ENCODE measurements around the gene CTDSP2. TPM values are rescaled to one million over a fixed set of nuclear protein-coding genes. Genes with fewer than 3 reads are reported as not detected.

Gene CTDSP2
- total and polyA plus RNA-seq, 10 of the 15 experiments (the other 5 are each of a cell fraction or from before 2014, with no cell fraction given): 17.3 to 98.2 (median 54.1) TPM

GRCh38 chr12:57892232-57892972 is 45.9 kb upstream of the CTDSP2 start:
- H3K9me3 ChIP-seq (replicated peaks; ENCODE audit: control insufficient read depth, insufficient read depth, low read length): no peaks in the 10 kb centered on the region
- no peak overlapping the region for H3K4me3 ChIP-seq
- WGBS (ENCODE audit: insufficient coverage, insufficient replicate concordance, low lambda C conversion rate, missing lambda C conversion rate): 27% methylated on average over 9 of the region's 9 CpGs
- no TSS peak for BruUV-seq (replicated peaks)
- ATAC-seq (no peak), DNase-seq (ENCODE audit: low read depth, low spot score) (no peak), FAIRE-seq (no peak)
- TF ChIP-seq ESRRA (IDR thresholded peaks at IDR 0.05; ENCODE audit: low read length) (no peak), IKZF2 (IDR thresholded peaks at IDR 0.05) (no peak), PAX5 (IDR thresholded peaks at IDR 0.05; ENCODE audit: borderline replicate concordance, low read depth, low read length) (no peak)
- SMC1A ChIA-PET (ENCODE audit: uncharacterized antibody, unreplicated experiment): interaction anchor here (17.5 kb wide), 1 partner anchor 52 kb away, joined by 416 read pairs; the partner anchor contains the start of gene CTDSP2
- no peak overlapping the region for H2AFZ ChIP-seq (ENCODE audit: control insufficient read depth, low read depth, low read length)
- H3K4me1 ChIP-seq (ENCODE audit: control insufficient read depth, insufficient read depth, low read length): peaks cover 37% of the 10 kb centered on the region
- POLR2A ChIA-PET: no interaction called here
- H3K79me2 ChIP-seq (ENCODE audit: control insufficient read depth, insufficient read depth, low read length): no peaks in the 10 kb centered on the region
- RAD21 ChIA-PET (ENCODE audit: unreplicated experiment): no interaction called here
- in situ Hi-C loops (cut with MboI) (no loop called here), intact Hi-C loops (cut with micrococcal nuclease; ENCODE audit: unreplicated experiment) (no loop called here)
- CTCF ChIA-PET: interaction anchor here (0.7 to 5.4 kb wide), 3 partner anchors 13 to 39 kb away, joined by 3 to 47 read pairs (median 3); no protein-coding TSS in a partner anchor
- H3K36me3 ChIP-seq (ENCODE audit: control insufficient read depth in 2 of 2, insufficient read depth in 2 of 2, low read length in 1 of 2): no peaks in the 10 kb centered on the region
- H3K27me3 ChIP-seq (replicated peaks in 1 of 2; ENCODE audit: control insufficient read depth in 2 of 2, insufficient read depth in 2 of 2, low read length in 1 of 2): no peaks in the 10 kb centered on the region; a peak in 2 of 4 replicates
- H4K20me1 ChIP-seq (ENCODE audit: control insufficient read depth, insufficient read depth): no peaks in the 10 kb centered on the region
- no peak overlapping the region for H3K9ac ChIP-seq (ENCODE audit: control insufficient read depth, insufficient read depth, low read length)
- H3K27ac ChIP-seq (ENCODE audit: control insufficient read depth, insufficient read depth): no peak overlapping the region
- H3K4me2 ChIP-seq (ENCODE audit: control insufficient read depth, insufficient read depth): no peak overlapping the region

DNA sequence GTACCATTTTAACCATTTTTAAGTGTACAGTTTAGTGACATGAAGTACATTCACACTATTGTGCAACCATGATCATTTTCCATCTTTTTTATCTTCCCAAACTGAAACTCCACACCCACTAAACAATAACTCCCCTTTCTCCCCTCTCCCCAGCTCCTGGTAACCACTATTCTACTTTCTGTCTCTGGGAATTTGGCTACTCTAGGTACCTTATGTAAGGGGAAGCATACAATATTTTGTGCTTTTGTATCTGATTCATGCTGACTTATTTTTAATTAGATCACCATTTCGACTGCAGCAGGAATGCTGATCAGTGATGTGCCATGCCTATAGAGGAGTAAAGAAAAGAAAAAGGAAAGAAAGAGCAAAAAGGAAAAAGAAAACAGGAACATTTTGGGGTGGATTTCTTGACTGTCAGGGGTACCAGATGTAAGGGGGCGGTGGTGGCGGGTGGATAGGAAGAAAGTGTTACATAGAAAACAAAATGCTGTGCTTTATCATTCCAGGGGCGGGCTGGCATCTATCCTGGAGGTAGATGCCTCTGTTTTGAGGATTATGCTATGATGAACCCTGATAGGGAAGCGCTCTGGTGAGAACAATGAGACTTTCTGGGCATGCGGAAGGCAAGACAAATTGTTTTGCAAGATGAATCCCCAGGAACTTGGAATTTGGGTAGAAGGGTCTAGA is 45.2 kb upstream of the CTDSP2 start:
- Histone ChIP-seq H3K27me3 (replicated peaks in 1 of 2; ENCODE audit: control insufficient read depth in 2 of 2, insufficient read depth in 2 of 2, low read length in 1 of 2) (no peaks in the 10 kb centered on the region; a peak in 2 of 4 replicates), H3K4me3 (no peak overlapping the region), H2AFZ (ENCODE audit: control insufficient read depth, low read depth, low read length) (no peak overlapping the region), H3K4me2 (ENCODE audit: control insufficient read depth, insufficient read depth) (no peak overlapping the region), H3K79me2 (ENCODE audit: control insufficient read depth, insufficient read depth, low read length) (no peaks in the 10 kb centered on the region), H4K20me1 (ENCODE audit: control insufficient read depth, insufficient read depth) (no peaks in the 10 kb centered on the region), H3K4me1 (ENCODE audit: control insufficient read depth, insufficient read depth, low read length) (peaks cover 30% of the 10 kb centered on the region), H3K27ac (ENCODE audit: control insufficient read depth, insufficient read depth) (no peak overlapping the region), H3K36me3 (ENCODE audit: control insufficient read depth in 2 of 2, insufficient read depth in 2 of 2, low read length in 1 of 2) (no peaks in the 10 kb centered on the region), H3K9me3 (replicated peaks; ENCODE audit: control insufficient read depth, insufficient read depth, low read length) (no peaks in the 10 kb centered on the region), H3K9ac (ENCODE audit: control insufficient read depth, insufficient read depth, low read length) (no peak overlapping the region)
- BruUV-seq (replicated peaks): no TSS peak
- ChIA-PET POLR2A (no interaction called here), SMC1A (ENCODE audit: uncharacterized antibody, unreplicated experiment) (no interaction called here), RAD21 (ENCODE audit: unreplicated experiment) (no interaction called here), CTCF (no interaction called here)
- in situ Hi-C loops (cut with MboI): no loop called here
- DNase-seq (ENCODE audit: low read depth, low spot score) (no peak), ATAC-seq (no peak), FAIRE-seq (no peak)
- 74% methylated on average over 6 of the region's 6 CpGs for WGBS (ENCODE audit: insufficient coverage, insufficient replicate concordance, low lambda C conversion rate, missing lambda C conversion rate)
- intact Hi-C loops (cut with micrococcal nuclease; ENCODE audit: unreplicated experiment): no loop called here
- TF ChIP-seq SIN3A (IDR thresholded peaks at IDR 0.05; ENCODE audit: low read depth, low read length): no peak
- no peak for TF ChIP-seq SMAD5 (IDR thresholded peaks at IDR 0.05; ENCODE audit: low read depth)
- TF ChIP-seq FOS (IDR thresholded peaks at IDR 0.05; ENCODE audit: borderline replicate concordance, extremely low read depth, insufficient read length): no peak
- TF ChIP-seq SREBF1 (IDR thresholded peaks at IDR 0.05; ENCODE audit: low read length): no peak
- TF ChIP-seq GABPA (IDR thresholded peaks at IDR 0.05; ENCODE audit: low read depth): no peak
- TF ChIP-seq MYB (IDR thresholded peaks at IDR 0.05; ENCODE audit: borderline replicate concordance, low read depth, low read length): no peak
- no peak for TF ChIP-seq NBN (IDR thresholded peaks at IDR 0.05)
- no peak for TF ChIP-seq NFIC (IDR thresholded peaks at IDR 0.05; ENCODE audit: low read depth, low read length)
- no peak for TF ChIP-seq CHD1 (IDR thresholded peaks at IDR 0.05; ENCODE audit: low read depth, low read length)
- TF ChIP-seq CHD4 (IDR thresholded peaks at IDR 0.05): no peak
- TF ChIP-seq FOXK2 (IDR thresholded peaks at IDR 0.05): no peak
- no peak for TF ChIP-seq ZNF217 (IDR thresholded peaks at IDR 0.05)
- no peak for TF ChIP-seq IRF4 (IDR thresholded peaks at IDR 0.05; ENCODE audit: low read depth, low read length)
- TF ChIP-seq EZH2 (IDR thresholded peaks at IDR 0.05; ENCODE audit: borderline replicate concordance, control insufficient read depth, low read depth, low read length): no peak
- no peak for TF ChIP-seq NFYA (IDR thresholded peaks at IDR 0.05; ENCODE audit: borderline replicate concordance, low read depth, low read length)
- TF ChIP-seq NR2C2 (IDR thresholded peaks at IDR 0.05; ENCODE audit: borderline replicate concordance, control insufficient read depth, insufficient read length, low read depth): no peak
